Measurements from ENCODE around the gene POU5F1. TPM values are rescaled to one million over a fixed set of nuclear protein-coding genes. Genes with fewer than 3 reads are reported as not detected.

Gene POU5F1
- total and polyA plus RNA-seq, 10 donors = 0.57 to 3.7 (median 1.5) TPM

- 61 to 73% (median 66%) methylated on average over 24 to 26 of the region's 26 CpGs for WGBS, 5 donors
- intact Hi-C loops (cut with DNase I; ENCODE audit: low total_unique reads) = no loop called here
- Histone ChIP-seq H3K27me3 (replicated peaks in 1 of 7) (no peaks in the 10 kb centered on the region), H3K27ac (peak overlapping the region in 4 of 8 donors; percentile 14 to 77 (median 30)), H3K4me1 (peaks cover 0 to 28% (median 7%) of the 10 kb centered on the region in 6 donors), H3K9me3 (no peaks in the 10 kb centered on the region), H3K4me3 (peak overlapping the region in 7 of 8 donors; percentile 2 to 54 (median 43)), H3K36me3 (peaks cover 0 to 2% (median 0%) of the 10 kb centered on the region in 6 donors)
- peak; percentile 87 for DNase-seq
- TF ChIP-seq POLR2A (IDR thresholded peaks at IDR 0.05) (no peak), POLR2AphosphoS5 (IDR thresholded peaks at IDR 0.05) (peak in 2 of 3 donors; percentile 40 to 53), CTCF (IDR thresholded peaks at IDR 0.05 in 8 of 11, conservative IDR thresholded peaks at IDR 0.05 in 3 of 11) (no peak)
Measured at GRCh38 chr6:31180500-31180899, 10.0 kb upstream of the POU5F1 start.

- WGBS, 5 donors = 92 to 100% (median 96%) methylated on average over 8 of the region's 8 CpGs
- H3K4me1 ChIP-seq = peaks cover 0 to 28% (median 7%) of the 10 kb centered on the region in 6 donors
- H3K4me3 ChIP-seq = peak overlapping the region in 5 of 8 donors; percentile 28 to 54 (median 44)
- no peak for DNase-seq
- H3K9me3 ChIP-seq = no peaks in the 10 kb centered on the region
- peaks cover 0 to 7% (median 0%) of the 10 kb centered on the region in 6 donors for H3K36me3 ChIP-seq
- H3K27me3 ChIP-seq (replicated peaks in 1 of 7) = no peaks in the 10 kb centered on the region
- TF ChIP-seq CTCF (IDR thresholded peaks at IDR 0.05 in 8 of 11, conservative IDR thresholded peaks at IDR 0.05 in 3 of 11) = no peak
- TF ChIP-seq POLR2A (IDR thresholded peaks at IDR 0.05) = no peak
- TF ChIP-seq POLR2AphosphoS5 (IDR thresholded peaks at IDR 0.05) = no peak
- intact Hi-C loops (cut with DNase I; ENCODE audit: low total_unique reads) = no loop called here
- H3K27ac ChIP-seq = peak overlapping the region in 2 of 8 donors; percentile 27 to 77
Measured at GRCh38 chr6:31179896-31180295, 9.4 kb upstream of the POU5F1 start.

GRCh38 chr6:31179042-31179386 lies 8.5 kb upstream of the POU5F1 start:
- intact Hi-C loops (cut with DNase I; ENCODE audit: low total_unique reads) = no loop called here
- WGBS, 5 donors = 69 to 79% (median 77%) methylated on average over 4 of the region's 4 CpGs
- H3K4me3 ChIP-seq = no peak overlapping the region
- no peak for DNase-seq
- no peaks in the 10 kb centered on the region for H3K9me3 ChIP-seq
- TF ChIP-seq CTCF (IDR thresholded peaks at IDR 0.05 in 8 of 11, conservative IDR thresholded peaks at IDR 0.05 in 3 of 11) (no peak), POLR2AphosphoS5 (IDR thresholded peaks at IDR 0.05) (no peak), POLR2A (IDR thresholded peaks at IDR 0.05) (no peak)
- H3K36me3 ChIP-seq = peaks cover 0 to 7% (median 0%) of the 10 kb centered on the region in 6 donors
- H3K4me1 ChIP-seq = peaks cover 0 to 28% (median 7%) of the 10 kb centered on the region in 6 donors
- H3K27ac ChIP-seq = peak overlapping the region in 2 of 8 donors; percentile 8 to 21
- H3K27me3 ChIP-seq (replicated peaks in 1 of 7) = no peaks in the 10 kb centered on the region

- Histone ChIP-seq H3K27me3 (replicated peaks in 1 of 7) (no peaks in the 10 kb centered on the region), H3K9me3 (no peaks in the 10 kb centered on the region), H3K4me3 (no peak overlapping the region), H3K36me3 (peaks cover 0 to 7% (median 0%) of the 10 kb centered on the region in 6 donors), H3K4me1 (peaks cover 0 to 28% (median 7%) of the 10 kb centered on the region in 6 donors), H3K27ac (peak overlapping the region in 2 of 8 donors; percentile 8 to 21)
- intact Hi-C loops (cut with DNase I; ENCODE audit: low total_unique reads) = no loop called here
- no peak for DNase-seq
- 46 to 65% (median 55%) methylated on average over 7 to 8 of the region's 8 CpGs for WGBS, 5 donors
- no peak for TF ChIP-seq CTCF (IDR thresholded peaks at IDR 0.05 in 8 of 11, conservative IDR thresholded peaks at IDR 0.05 in 3 of 11)
- no peak for TF ChIP-seq POLR2AphosphoS5 (IDR thresholded peaks at IDR 0.05)
- no peak for TF ChIP-seq POLR2A (IDR thresholded peaks at IDR 0.05)
Measured at GRCh38 chr6:31178143-31179041, 7.9 kb upstream of the POU5F1 start.

Measured in spleen (tissue), 11 donors.